Hematopoietic multipotent progenitor cell treated with erythropoietin and hydrocortisone succinate and interleukin-3 and kit ligand, for 4 days (in vitro differentiated cells): ENCODE results near the gene ENTPD1.
"Not testable (repeated sequence)": the region's sequence is repeated elsewhere in the genome, so short reads cannot be mapped to it uniquely, and the experiment has no call there.

ENCODE experiments used
- DNase-seq: peaks from one replicate; pipeline ENCODE4 v3.0.0-alpha.2; 2015

ENTPD1 gene

GRCh38 chr10:95796504-95796903 is 40.5 kb downstream of the ENTPD1 start:
- DNase-seq: no peak

- DNase-seq: no peak
These were observed 42.3 kb downstream of the ENTPD1 start for GRCh38 chr10:95798096-95798855.

GRCh38 chr10:95800286-95800685 is 44.3 kb downstream of the ENTPD1 start:
- DNase-seq: not testable (repeated sequence)

GRCh38 chr10:95806687-95807380 is 50.9 kb downstream of the ENTPD1 start:
- not testable (repeated sequence) for DNase-seq

- not testable (repeated sequence) for DNase-seq
These were observed 52.8 kb downstream of the ENTPD1 start for GRCh38 chr10:95808705-95809308.

- no peak for DNase-seq
These were observed 53.6 kb downstream of the ENTPD1 start for GRCh38 chr10:95809370-95810197.

- DNase-seq: no peak
These were observed 54.4 kb downstream of the ENTPD1 start for GRCh38 chr10:95810198-95810976.

- DNase-seq: peak; percentile 69
These were observed 57.2 kb downstream of the ENTPD1 start for GRCh38 chr10:95813054-95813685.

GRCh38 chr10:95814011-95814727 is 58.2 kb downstream of the ENTPD1 start:
- DNase-seq: peak; percentile 21

GRCh38 chr10:95815133-95815532 is 59.2 kb downstream of the ENTPD1 start:
- no peak for DNase-seq

- DNase-seq: no peak
These were observed 59.8 kb downstream of the ENTPD1 start for GRCh38 chr10:95815701-95816240.

GRCh38 chr10:95818010-95818409 is 62.0 kb downstream of the ENTPD1 start:
- no peak for DNase-seq

- DNase-seq: no peak
These were observed 62.7 kb downstream of the ENTPD1 start for GRCh38 chr10:95818668-95819067.

- DNase-seq: peak; percentile 15
These were observed 63.8 kb downstream of the ENTPD1 start for GRCh38 chr10:95819620-95820329.

- DNase-seq: no peak
These were observed 64.4 kb downstream of the ENTPD1 start for GRCh38 chr10:95820363-95820762.

GRCh38 chr10:95821720-95822119 is 65.8 kb downstream of the ENTPD1 start:
- DNase-seq: peak; percentile 51

- no peak for DNase-seq
These were observed 74.1 kb downstream of the ENTPD1 start for GRCh38 chr10:95830044-95830443.

GRCh38 chr10:95831076-95831475 is 75.1 kb downstream of the ENTPD1 start:
- DNase-seq: no peak

GRCh38 chr10:95831515-95831914 is 75.6 kb downstream of the ENTPD1 start:
- DNase-seq: no peak
